A673 (cell line): ENCODE measurements around the gene ENTHD1.

ENCODE experiments used
- EZH2 ChIP-seq: fragments of 200-600 bp; sonication (generic); IDR thresholded peaks from 2 replicates; pipeline ENCODE4 v1.6.1; 2017; ENCODE audit warnings: borderline replicate concordance, low read depth, mild to moderate bottlenecking, mixed read lengths, antibody characterized with exemption, low read length; ENCODE audit not compliant: poor library complexity, severe bottlenecking
- TF ChIP-seq, protein P1 (sequence below): fragments of 300-800, 200-600 bp; sonication (generic); conservative IDR thresholded peaks from 2 replicates; pipeline ENCODE4 v1.5.1; 2017; ENCODE audit warnings: low read depth, mild to moderate bottlenecking, antibody characterized with exemption, low read length, moderate library complexity, mixed read lengths

DNA sequence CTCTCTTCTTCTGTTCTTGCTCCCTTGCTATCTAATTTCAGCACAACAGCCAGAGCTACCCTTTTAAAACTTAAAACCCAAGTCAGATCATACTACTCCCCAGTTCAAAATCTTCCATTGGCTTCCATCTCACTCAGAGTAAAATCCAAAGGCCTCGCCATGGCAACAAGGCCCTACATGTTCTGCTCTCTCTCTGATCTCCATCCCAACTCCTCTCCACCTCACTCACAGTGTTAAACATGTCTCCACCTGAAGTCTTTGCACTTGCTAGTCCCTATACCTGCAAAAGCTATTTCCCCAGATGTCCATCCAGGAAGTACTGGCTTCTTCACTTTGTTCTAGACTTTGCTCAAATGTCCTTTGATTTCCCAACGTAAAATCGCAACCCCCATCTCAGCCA lies 4.3 kb upstream of the ENTHD1 start:
- TF ChIP-seq, protein P1, sequence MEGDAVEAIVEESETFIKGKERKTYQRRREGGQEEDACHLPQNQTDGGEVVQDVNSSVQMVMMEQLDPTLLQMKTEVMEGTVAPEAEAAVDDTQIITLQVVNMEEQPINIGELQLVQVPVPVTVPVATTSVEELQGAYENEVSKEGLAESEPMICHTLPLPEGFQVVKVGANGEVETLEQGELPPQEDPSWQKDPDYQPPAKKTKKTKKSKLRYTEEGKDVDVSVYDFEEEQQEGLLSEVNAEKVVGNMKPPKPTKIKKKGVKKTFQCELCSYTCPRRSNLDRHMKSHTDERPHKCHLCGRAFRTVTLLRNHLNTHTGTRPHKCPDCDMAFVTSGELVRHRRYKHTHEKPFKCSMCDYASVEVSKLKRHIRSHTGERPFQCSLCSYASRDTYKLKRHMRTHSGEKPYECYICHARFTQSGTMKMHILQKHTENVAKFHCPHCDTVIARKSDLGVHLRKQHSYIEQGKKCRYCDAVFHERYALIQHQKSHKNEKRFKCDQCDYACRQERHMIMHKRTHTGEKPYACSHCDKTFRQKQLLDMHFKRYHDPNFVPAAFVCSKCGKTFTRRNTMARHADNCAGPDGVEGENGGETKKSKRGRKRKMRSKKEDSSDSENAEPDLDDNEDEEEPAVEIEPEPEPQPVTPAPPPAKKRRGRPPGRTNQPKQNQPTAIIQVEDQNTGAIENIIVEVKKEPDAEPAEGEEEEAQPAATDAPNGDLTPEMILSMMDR: no peak
- TF ChIP-seq EZH2: no peak
